GM18502 (cell line): ENCODE data around the gene KTN1.

Experiments used
- ATAC-seq: cut with Tn5 transposase; IDR thresholded peaks from one replicate; pipeline ENCODE4 v1.9.1; 2021; ENCODE audit warnings: mild to moderate bottlenecking; ENCODE audit not compliant: unreplicated experiment, poor library complexity

KTN1 gene

GRCh38 chr14:55604900-55605418 is 25.0 kb downstream of the KTN1 start:
- no peak for ATAC-seq

GRCh38 chr14:55605793-55606192 is 25.8 kb downstream of the KTN1 start:
- no peak for ATAC-seq

- no peak for ATAC-seq
Measured at GRCh38 chr14:55607386-55607785, 27.4 kb downstream of the KTN1 start.

GRCh38 chr14:55609681-55610080 is 29.7 kb downstream of the KTN1 start:
- no peak for ATAC-seq

- no peak for ATAC-seq
Measured at GRCh38 chr14:55610713-55611370, 30.8 kb downstream of the KTN1 start.

- ATAC-seq = no peak
Measured at GRCh38 chr14:55611859-55612258, 31.9 kb downstream of the KTN1 start.

GRCh38 chr14:55614304-55614703 is 34.3 kb downstream of the KTN1 start:
- no peak for ATAC-seq

GRCh38 chr14:55620277-55620676 is 40.3 kb downstream of the KTN1 start:
- ATAC-seq = no peak

- ATAC-seq = no peak
Measured at GRCh38 chr14:55620981-55621380, 41.0 kb downstream of the KTN1 start.

- no peak for ATAC-seq
Measured at GRCh38 chr14:55621391-55621790, 41.4 kb downstream of the KTN1 start.

- ATAC-seq = no peak
Measured at GRCh38 chr14:55624913-55625312, 44.9 kb downstream of the KTN1 start.

- ATAC-seq = no peak
Measured at GRCh38 chr14:55625481-55625880, 45.5 kb downstream of the KTN1 start.

GRCh38 chr14:55626131-55626530 is 46.1 kb downstream of the KTN1 start:
- ATAC-seq = no peak

- ATAC-seq = no peak
Measured at GRCh38 chr14:55628426-55628825, 48.4 kb downstream of the KTN1 start.

- no peak for ATAC-seq
Measured at GRCh38 chr14:55638665-55639064, 58.7 kb downstream of the KTN1 start.

- no peak for ATAC-seq
Measured at GRCh38 chr14:55641290-55641689, 61.3 kb downstream of the KTN1 start.

- no peak for ATAC-seq
Measured at GRCh38 chr14:55641954-55642353, 61.9 kb downstream of the KTN1 start.

- ATAC-seq = no peak
Measured at GRCh38 chr14:55645145-55645544, 65.1 kb downstream of the KTN1 start.

GRCh38 chr14:55645845-55646832 is 66.1 kb downstream of the KTN1 start:
- ATAC-seq = no peak

GRCh38 chr14:55650992-55651391 is 71.0 kb downstream of the KTN1 start:
- ATAC-seq = no peak

- ATAC-seq = no peak
Measured at GRCh38 chr14:55654243-55654642, 74.2 kb downstream of the KTN1 start.
